ENCODE measurements around the gene PARP15. TPM values are rescaled to one million over a fixed set of nuclear protein-coding genes. Genes with fewer than 3 reads are reported as not detected.

The PARP15 gene
- total RNA-seq, 3 donors from 2014 or later, result 2.5 to 6.4 (median 2.7) TPM

GRCh38 chr3:122586098-122586497 lies 8.6 kb downstream of the PARP15 start:
- H3K4me1 Mint-ChIP-seq (ENCODE audit: low read depth), result peaks cover 56% of the 10 kb centered on the region
- no peak for DNase-seq
- peaks cover 16% of the 10 kb centered on the region for H3K9me3 Mint-ChIP-seq
- peak; percentile 55 to 59 for ATAC-seq
- no peaks in the 10 kb centered on the region for H3K27me3 Mint-ChIP-seq (ENCODE audit: low read depth)
- H3K4me3 Mint-ChIP-seq, result peak overlapping the region; percentile 46
- H3K36me3 Mint-ChIP-seq (ENCODE audit: insufficient read depth), result peaks cover 41% of the 10 kb centered on the region

GRCh38 chr3:122586773-122587485 lies 9.5 kb downstream of the PARP15 start:
- ATAC-seq, result no peak
- DNase-seq, result no peak
- H3K36me3 Mint-ChIP-seq (ENCODE audit: insufficient read depth), result peaks cover 36% of the 10 kb centered on the region

GRCh38 chr3:122587572-122587971 lies 10.1 kb downstream of the PARP15 start:
- Mint-ChIP-seq H3K4me3 (no peak overlapping the region), H3K9me3 (peaks cover 3% of the 10 kb centered on the region), H3K4me1 (ENCODE audit: low read depth) (peaks cover 50% of the 10 kb centered on the region), H3K36me3 (ENCODE audit: insufficient read depth) (peaks cover 31% of the 10 kb centered on the region), H3K27me3 (ENCODE audit: low read depth) (no peaks in the 10 kb centered on the region)
- ATAC-seq (no peak), DNase-seq (no peak)

More at GRCh38 chr3:122586773-122587485, 9.5 kb downstream of the PARP15 start:
- peaks cover 52% of the 10 kb centered on the region for H3K4me1 Mint-ChIP-seq (ENCODE audit: low read depth)
- H3K27me3 Mint-ChIP-seq (ENCODE audit: low read depth), result no peaks in the 10 kb centered on the region
- H3K9me3 Mint-ChIP-seq, result peaks cover 9% of the 10 kb centered on the region
- H3K4me3 Mint-ChIP-seq, result no peak overlapping the region

GRCh38 chr3:122589297-122589696 lies 11.8 kb downstream of the PARP15 start:
- no peak for DNase-seq
- Mint-ChIP-seq H3K9me3 (no peaks in the 10 kb centered on the region), H3K36me3 (ENCODE audit: insufficient read depth) (peaks cover 19% of the 10 kb centered on the region), H3K4me3 (no peak overlapping the region), H3K27me3 (ENCODE audit: low read depth) (no peaks in the 10 kb centered on the region), H3K4me1 (ENCODE audit: low read depth) (peaks cover 44% of the 10 kb centered on the region)
- ATAC-seq, result no peak

- no peak for ATAC-seq
- no peaks in the 10 kb centered on the region for H3K27me3 Mint-ChIP-seq (ENCODE audit: low read depth)
- no peak for DNase-seq
- H3K36me3 Mint-ChIP-seq (ENCODE audit: insufficient read depth), result peaks cover 19% of the 10 kb centered on the region
- no peaks in the 10 kb centered on the region for H3K9me3 Mint-ChIP-seq
- H3K4me3 Mint-ChIP-seq, result no peak overlapping the region
- peaks cover 37% of the 10 kb centered on the region for H3K4me1 Mint-ChIP-seq (ENCODE audit: low read depth)
Measured at GRCh38 chr3:122590610-122591009, 13.2 kb downstream of the PARP15 start.

- ATAC-seq (no peak), DNase-seq (no peak)
- peaks cover 12% of the 10 kb centered on the region for H3K4me1 Mint-ChIP-seq (ENCODE audit: low read depth)
- no peak overlapping the region for H3K4me3 Mint-ChIP-seq
- H3K27me3 Mint-ChIP-seq (ENCODE audit: low read depth), result no peaks in the 10 kb centered on the region
- no peaks in the 10 kb centered on the region for H3K9me3 Mint-ChIP-seq
- H3K36me3 Mint-ChIP-seq (ENCODE audit: insufficient read depth), result peaks cover 25% of the 10 kb centered on the region
Measured at GRCh38 chr3:122594025-122594424, 16.6 kb downstream of the PARP15 start.

- peaks cover 30% of the 10 kb centered on the region for H3K36me3 Mint-ChIP-seq (ENCODE audit: insufficient read depth)
- H3K4me1 Mint-ChIP-seq (ENCODE audit: low read depth), result peaks cover 14% of the 10 kb centered on the region
- no peak overlapping the region for H3K4me3 Mint-ChIP-seq
- no peaks in the 10 kb centered on the region for H3K27me3 Mint-ChIP-seq (ENCODE audit: low read depth)
- no peaks in the 10 kb centered on the region for H3K9me3 Mint-ChIP-seq
- DNase-seq (no peak), ATAC-seq (no peak)
Measured at GRCh38 chr3:122598151-122598550, 20.7 kb downstream of the PARP15 start.

GRCh38 chr3:122598556-122598955 lies 21.1 kb downstream of the PARP15 start:
- no peaks in the 10 kb centered on the region for H3K27me3 Mint-ChIP-seq (ENCODE audit: low read depth)
- H3K4me3 Mint-ChIP-seq, result no peak overlapping the region
- no peaks in the 10 kb centered on the region for H3K9me3 Mint-ChIP-seq
- ATAC-seq, result no peak
- H3K4me1 Mint-ChIP-seq (ENCODE audit: low read depth), result peaks cover 16% of the 10 kb centered on the region
- no peak for DNase-seq
- H3K36me3 Mint-ChIP-seq (ENCODE audit: insufficient read depth), result peaks cover 34% of the 10 kb centered on the region

- DNase-seq (no peak), ATAC-seq (no peak)
- Mint-ChIP-seq H3K9me3 (no peaks in the 10 kb centered on the region), H3K4me1 (ENCODE audit: low read depth) (peaks cover 17% of the 10 kb centered on the region), H3K27me3 (ENCODE audit: low read depth) (no peaks in the 10 kb centered on the region), H3K4me3 (no peak overlapping the region), H3K36me3 (ENCODE audit: insufficient read depth) (peaks cover 25% of the 10 kb centered on the region)
Measured at GRCh38 chr3:122602011-122602710, 24.7 kb downstream of the PARP15 start.

- DNase-seq (no peak), ATAC-seq (no peak)
- Mint-ChIP-seq H3K4me3 (no peak overlapping the region), H3K9me3 (no peaks in the 10 kb centered on the region), H3K36me3 (ENCODE audit: insufficient read depth) (peaks cover 29% of the 10 kb centered on the region), H3K4me1 (ENCODE audit: low read depth) (peaks cover 20% of the 10 kb centered on the region), H3K27me3 (ENCODE audit: low read depth) (no peaks in the 10 kb centered on the region)
Measured at GRCh38 chr3:122603056-122603455, 25.6 kb downstream of the PARP15 start.

- Mint-ChIP-seq H3K4me1 (ENCODE audit: low read depth) (peaks cover 33% of the 10 kb centered on the region), H3K36me3 (ENCODE audit: insufficient read depth) (peaks cover 34% of the 10 kb centered on the region), H3K9me3 (peaks cover 3% of the 10 kb centered on the region), H3K27me3 (ENCODE audit: low read depth) (no peaks in the 10 kb centered on the region), H3K4me3 (no peak overlapping the region)
- DNase-seq (no peak), ATAC-seq (no peak)
Measured at GRCh38 chr3:122606330-122606729, 28.9 kb downstream of the PARP15 start.

- Mint-ChIP-seq H3K4me3 (no peak overlapping the region), H3K27me3 (ENCODE audit: low read depth) (no peaks in the 10 kb centered on the region), H3K9me3 (peaks cover 3% of the 10 kb centered on the region), H3K36me3 (ENCODE audit: insufficient read depth) (peaks cover 30% of the 10 kb centered on the region), H3K4me1 (ENCODE audit: low read depth) (peaks cover 28% of the 10 kb centered on the region)
- ATAC-seq (no peak), DNase-seq (no peak)
Measured at GRCh38 chr3:122608916-122609315, 31.5 kb downstream of the PARP15 start.

- Mint-ChIP-seq H3K4me3 (peak overlapping the region; percentile 29), H3K27me3 (ENCODE audit: low read depth) (no peaks in the 10 kb centered on the region), H3K9me3 (peaks cover 3% of the 10 kb centered on the region), H3K4me1 (ENCODE audit: low read depth) (peaks cover 27% of the 10 kb centered on the region), H3K36me3 (ENCODE audit: insufficient read depth) (peaks cover 29% of the 10 kb centered on the region)
- DNase-seq (no peak), ATAC-seq (peak; percentile 94 to 95)
Measured at GRCh38 chr3:122609798-122610559, 32.5 kb downstream of the PARP15 start.

- H3K4me3 Mint-ChIP-seq, result no peak overlapping the region
- no peak for ATAC-seq
- H3K27me3 Mint-ChIP-seq (ENCODE audit: low read depth), result no peaks in the 10 kb centered on the region
- no peak for DNase-seq
- H3K4me1 Mint-ChIP-seq (ENCODE audit: low read depth), result peaks cover 24% of the 10 kb centered on the region
- peaks cover 3% of the 10 kb centered on the region for H3K9me3 Mint-ChIP-seq
- H3K36me3 Mint-ChIP-seq (ENCODE audit: insufficient read depth), result peaks cover 34% of the 10 kb centered on the region
Measured at GRCh38 chr3:122612696-122613095, 35.2 kb downstream of the PARP15 start.
